ENCODE results near the gene PRDM2.

The PRDM2 gene

GRCh38 chr1:13794231-13795187 lies 94.5 kb downstream of the PRDM2 start:
- DNase-seq: peak; percentile 35

GRCh38 chr1:13797397-13797796 lies 97.4 kb downstream of the PRDM2 start:
- no peak for DNase-seq

- no peak for DNase-seq
Measured at GRCh38 chr1:13798120-13798519, 98.1 kb downstream of the PRDM2 start.

GRCh38 chr1:13799502-13800283 lies 99.7 kb downstream of the PRDM2 start:
- no peak for DNase-seq

- DNase-seq: no peak
Measured at GRCh38 chr1:13801232-13801631, 101.2 kb downstream of the PRDM2 start.

GRCh38 chr1:13801655-13802486 lies 101.9 kb downstream of the PRDM2 start:
- DNase-seq: no peak

GRCh38 chr1:13802782-13803545 lies 103.0 kb downstream of the PRDM2 start:
- DNase-seq: no peak

GRCh38 chr1:13803546-13804239 lies 103.7 kb downstream of the PRDM2 start:
- no peak for DNase-seq

- no peak for DNase-seq
Measured at GRCh38 chr1:13804240-13804633, 104.2 kb downstream of the PRDM2 start.

- DNase-seq: no peak
Measured at GRCh38 chr1:13805431-13805830, 105.4 kb downstream of the PRDM2 start.

- no peak for DNase-seq
Measured at GRCh38 chr1:13806108-13806507, 106.1 kb downstream of the PRDM2 start.

- peak; percentile 16 for DNase-seq
Measured at GRCh38 chr1:13807209-13807608, 107.2 kb downstream of the PRDM2 start.

GRCh38 chr1:13808729-13809131 lies 108.7 kb downstream of the PRDM2 start:
- peak; percentile 49 for DNase-seq

- DNase-seq: no peak
Measured at GRCh38 chr1:13809461-13810159, 109.6 kb downstream of the PRDM2 start.

GRCh38 chr1:13812456-13813397 lies 112.7 kb downstream of the PRDM2 start:
- no peak for DNase-seq

GRCh38 chr1:13813398-13814012 lies 113.5 kb downstream of the PRDM2 start:
- peak; percentile 39 for DNase-seq

- DNase-seq: no peak
Measured at GRCh38 chr1:13814131-13814530, 114.1 kb downstream of the PRDM2 start.

GRCh38 chr1:13816016-13816760 lies 116.2 kb downstream of the PRDM2 start:
- DNase-seq: no peak
